ENCODE results near the gene RAMP3. TPM values are rescaled to one million over a fixed set of nuclear protein-coding genes. Genes with fewer than 3 reads are reported as not detected.

RAMP3 gene
- polyA plus RNA-seq, 2 of the 4 experiments (the other 2 are of a cell fraction), result not detected

GRCh38 chr7:45185028-45185863 lies 27.7 kb downstream of the RAMP3 start:
- POLR2A ChIA-PET, result no interaction called here
- DNase-seq (ENCODE audit: low read depth in 1 of 2, low spot score in 1 of 2) (no peak), FAIRE-seq (no peak), ATAC-seq (no peak)
- CTCF ChIA-PET, result interaction anchor here (2.3 kb wide), 1 partner anchor 30 kb away, joined by 6 read pairs; no protein-coding TSS in a partner anchor
- Histone ChIP-seq H3K4me1 (no peaks in the 10 kb centered on the region), H3K9me3 (no peaks in the 10 kb centered on the region), H3K27ac (no peak overlapping the region), H3K4me3 (no peak overlapping the region), H3K4me2 (no peak overlapping the region)
- 12% methylated on average over 6 of the region's 7 CpGs for WGBS (ENCODE audit: missing lambda C conversion rate)
- no peak for TF ChIP-seq CBX2 (IDR thresholded peaks at IDR 0.05; ENCODE audit: borderline replicate concordance, low read depth)
- TF ChIP-seq GATA3 (IDR thresholded peaks at IDR 0.05; ENCODE audit: borderline replicate concordance), result no peak
- TF ChIP-seq PBX3 (IDR thresholded peaks at IDR 0.05), result no peak
- TF ChIP-seq MAX (IDR thresholded peaks at IDR 0.05), result no peak
- no peak for TF ChIP-seq MAZ (IDR thresholded peaks at IDR 0.05; ENCODE audit: borderline replicate concordance, low read depth, low read length)
- no peak for TF ChIP-seq CTCF (IDR thresholded peaks at IDR 0.05)

GRCh38 chr7:45185864-45186250 lies 28.3 kb downstream of the RAMP3 start:
- POLR2A ChIA-PET, result no interaction called here
- H3K4me3 ChIP-seq, result no peak overlapping the region
- ATAC-seq (no peak), DNase-seq (ENCODE audit: low read depth in 1 of 2, low spot score in 1 of 2) (no peak), FAIRE-seq (no peak)
- TF ChIP-seq CBX8 (IDR thresholded peaks at IDR 0.05), result no peak
- TF ChIP-seq JUNB (IDR thresholded peaks at IDR 0.05), result no peak
- TF ChIP-seq RFX5 (IDR thresholded peaks at IDR 0.05), result no peak
- TF ChIP-seq NR3C1 (IDR thresholded peaks at IDR 0.05), result no peak
- TF ChIP-seq NPAS2 (CRISPR knock-in tag; IDR thresholded peaks at IDR 0.05; ENCODE audit: borderline replicate concordance), result no peak
- no peak for TF ChIP-seq JUN (IDR thresholded peaks at IDR 0.05)
- no peak for TF ChIP-seq HOXB13 (CRISPR knock-in tag; IDR thresholded peaks at IDR 0.05; ENCODE audit: low read depth)
- TF ChIP-seq CHD4 (IDR thresholded peaks at IDR 0.05; ENCODE audit: borderline replicate concordance), result no peak
- no peak for TF ChIP-seq CEBPB (IDR thresholded peaks at IDR 0.05)
- CTCF ChIA-PET, result interaction anchor here (2.3 kb wide), 1 partner anchor 30 kb away, joined by 6 read pairs; no protein-coding TSS in a partner anchor
- H3K4me1 ChIP-seq, result no peaks in the 10 kb centered on the region
- H3K27ac ChIP-seq, result no peak overlapping the region
- WGBS (ENCODE audit: missing lambda C conversion rate), result 77% methylated on average over 3 of the region's 3 CpGs
- H3K9me3 ChIP-seq, result no peaks in the 10 kb centered on the region
- H3K4me2 ChIP-seq, result no peak overlapping the region

GRCh38 chr7:45186261-45186813 lies 28.7 kb downstream of the RAMP3 start:
- Histone ChIP-seq H3K9me3 (no peaks in the 10 kb centered on the region), H3K4me3 (no peak overlapping the region), H3K4me2 (no peak overlapping the region), H3K27ac (no peak overlapping the region), H3K4me1 (no peaks in the 10 kb centered on the region)
- CTCF ChIA-PET, result interaction anchor here (2.3 kb wide), 1 partner anchor 29 kb away, joined by 6 read pairs; no protein-coding TSS in a partner anchor
- POLR2A ChIA-PET, result no interaction called here
- DNase-seq (ENCODE audit: low read depth in 1 of 2, low spot score in 1 of 2) (no peak), FAIRE-seq (no peak), ATAC-seq (no peak)
- TF ChIP-seq NR3C1 (IDR thresholded peaks at IDR 0.05) (no peak), ZNF302 (CRISPR knock-in tag; IDR thresholded peaks at IDR 0.05) (no peak), HEYL (CRISPR knock-in tag; IDR thresholded peaks at IDR 0.05) (no peak), TFCP2L1 (CRISPR knock-in tag; IDR thresholded peaks at IDR 0.05) (no peak), JUN (IDR thresholded peaks at IDR 0.05) (no peak), REST (IDR thresholded peaks at IDR 0.05) (no peak), MYC (IDR thresholded peaks at IDR 0.05; ENCODE audit: borderline replicate concordance, low read length) (no peak)
- WGBS (ENCODE audit: missing lambda C conversion rate), result 54% methylated on average over 7 of the region's 11 CpGs

Data from A549 (cell line).